Measurements from ENCODE around the gene CCDC192.

DNA sequence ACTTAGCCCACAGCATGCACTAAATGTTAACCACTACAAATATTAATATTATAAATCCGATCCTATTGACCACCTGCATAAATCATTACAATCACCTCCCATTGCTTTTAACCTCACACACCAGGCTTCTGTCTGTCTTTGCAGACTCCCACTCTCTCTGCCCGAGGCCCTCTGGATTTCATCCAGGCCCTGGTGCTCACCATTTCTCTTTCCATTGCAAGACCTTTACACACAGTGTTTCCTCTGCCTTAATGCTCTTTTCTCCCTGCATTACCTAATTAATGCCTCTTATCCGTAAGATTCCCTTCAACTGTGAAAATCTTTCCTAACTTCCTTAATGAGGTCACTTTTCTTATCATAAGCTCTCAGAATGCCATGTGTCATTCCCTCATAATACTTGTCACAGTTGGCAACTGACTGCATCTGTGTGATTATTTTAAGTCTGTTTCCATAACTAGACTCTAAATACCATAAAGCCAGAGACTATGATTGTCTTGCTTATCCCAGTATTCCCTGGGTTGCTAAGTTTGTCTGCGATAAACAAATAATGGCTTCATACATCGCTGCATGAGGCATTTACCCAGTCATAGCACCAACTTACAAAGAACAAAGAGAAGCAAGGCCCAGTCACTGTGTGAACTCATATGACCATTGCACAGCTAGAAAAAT is 155.1 kb downstream of the CCDC192 start:
- TF ChIP-seq POLR2A (IDR thresholded peaks at IDR 0.05) = no peak
- TF ChIP-seq, protein P1, sequence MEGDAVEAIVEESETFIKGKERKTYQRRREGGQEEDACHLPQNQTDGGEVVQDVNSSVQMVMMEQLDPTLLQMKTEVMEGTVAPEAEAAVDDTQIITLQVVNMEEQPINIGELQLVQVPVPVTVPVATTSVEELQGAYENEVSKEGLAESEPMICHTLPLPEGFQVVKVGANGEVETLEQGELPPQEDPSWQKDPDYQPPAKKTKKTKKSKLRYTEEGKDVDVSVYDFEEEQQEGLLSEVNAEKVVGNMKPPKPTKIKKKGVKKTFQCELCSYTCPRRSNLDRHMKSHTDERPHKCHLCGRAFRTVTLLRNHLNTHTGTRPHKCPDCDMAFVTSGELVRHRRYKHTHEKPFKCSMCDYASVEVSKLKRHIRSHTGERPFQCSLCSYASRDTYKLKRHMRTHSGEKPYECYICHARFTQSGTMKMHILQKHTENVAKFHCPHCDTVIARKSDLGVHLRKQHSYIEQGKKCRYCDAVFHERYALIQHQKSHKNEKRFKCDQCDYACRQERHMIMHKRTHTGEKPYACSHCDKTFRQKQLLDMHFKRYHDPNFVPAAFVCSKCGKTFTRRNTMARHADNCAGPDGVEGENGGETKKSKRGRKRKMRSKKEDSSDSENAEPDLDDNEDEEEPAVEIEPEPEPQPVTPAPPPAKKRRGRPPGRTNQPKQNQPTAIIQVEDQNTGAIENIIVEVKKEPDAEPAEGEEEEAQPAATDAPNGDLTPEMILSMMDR (IDR thresholded peaks at IDR 0.05) = no peak

Measured in vagina (tissue), 2 donors.